Measurements from ENCODE around the gene QKI.

The QKI gene

DNA sequence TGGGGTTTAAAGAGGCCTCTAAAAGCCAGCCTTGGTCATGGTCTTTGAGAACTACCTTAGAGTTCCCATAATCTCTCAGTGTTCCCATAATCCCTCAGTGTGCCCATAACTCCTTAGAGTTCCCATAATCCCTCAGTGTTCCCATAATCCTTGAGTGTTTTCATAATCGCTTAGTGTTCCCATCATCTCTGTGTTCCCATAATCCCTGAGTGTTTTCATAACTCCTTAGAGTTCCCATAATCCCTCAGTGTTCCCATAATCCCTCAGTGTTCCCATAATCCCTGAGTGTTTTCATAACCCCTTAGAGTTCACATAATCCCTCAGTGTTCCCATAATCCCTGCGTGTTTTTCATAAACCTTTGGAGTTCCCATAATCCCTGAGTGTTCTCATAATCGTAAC lies 199.2 kb downstream of the QKI start:
- no peak for DNase-seq (ENCODE audit: low read depth, low spot score)

DNA sequence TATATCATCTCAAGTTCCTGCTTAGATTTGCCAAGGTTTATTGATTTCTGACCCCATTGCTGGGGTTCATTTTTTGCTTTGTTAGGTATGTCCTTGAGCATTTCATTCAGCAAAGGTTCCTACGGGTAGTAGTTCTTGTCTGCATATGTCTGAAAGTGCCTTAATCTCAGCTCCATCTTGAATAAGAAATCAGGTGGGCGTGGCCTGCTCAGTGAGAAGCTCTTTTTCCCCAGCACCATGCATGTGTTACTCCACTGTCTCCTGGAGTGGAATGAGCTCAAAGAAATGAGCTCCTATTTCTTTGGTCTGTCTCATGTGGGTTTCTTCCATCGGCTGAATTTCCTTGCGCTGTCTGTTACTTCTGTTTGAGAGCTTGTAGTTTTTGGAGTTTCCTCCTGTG lies 201.9 kb downstream of the QKI start:
- DNase-seq (ENCODE audit: low read depth, low spot score) = no peak

DNA sequence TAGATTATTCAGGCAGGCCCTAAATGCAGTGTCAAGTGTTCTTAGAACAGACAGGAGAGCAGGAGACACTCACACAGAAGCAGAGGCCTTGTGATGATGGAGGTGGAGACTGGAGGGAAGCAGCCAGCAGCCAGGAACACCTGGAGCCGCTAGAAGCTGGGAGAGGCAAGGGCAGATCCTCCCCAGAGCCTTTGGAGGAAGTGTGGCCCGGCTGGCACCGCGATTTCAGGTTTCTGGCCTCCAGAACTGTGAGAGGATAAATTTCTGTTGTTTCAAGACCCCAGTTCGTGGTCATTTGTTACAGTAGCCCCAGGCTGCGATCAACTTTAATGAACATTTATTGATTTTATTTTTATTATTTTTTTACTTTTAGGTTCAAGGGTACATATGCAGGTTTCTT lies 203.0 kb downstream of the QKI start:
- DNase-seq (ENCODE audit: low read depth, low spot score) = no peak

GRCh38 chr6:163620101-163620500 lies 205.6 kb downstream of the QKI start:
- no peak for DNase-seq (ENCODE audit: low read depth, low spot score)

GRCh38 chr6:163620670-163621330 lies 206.3 kb downstream of the QKI start:
- no peak for DNase-seq (ENCODE audit: low read depth, low spot score)

DNA sequence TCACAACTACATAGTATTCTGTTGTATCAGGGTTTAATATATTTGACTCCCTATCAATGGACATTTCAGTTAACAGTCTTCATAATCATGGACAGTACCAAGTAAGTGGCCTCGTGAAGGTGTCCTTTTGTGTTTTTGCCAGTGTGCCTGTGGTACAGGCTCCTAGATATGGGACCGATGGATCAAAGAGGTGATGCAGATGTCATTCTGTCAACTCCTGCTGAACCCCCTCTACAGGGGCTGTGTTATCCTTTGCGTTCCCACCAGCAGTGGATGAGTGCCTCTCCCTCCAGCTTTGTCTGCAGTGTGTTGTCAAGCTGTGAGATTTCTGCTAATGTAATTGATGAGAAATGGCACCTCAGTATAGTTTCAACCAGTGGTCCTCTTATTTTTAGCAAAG lies 210.7 kb downstream of the QKI start:
- DNase-seq (ENCODE audit: low read depth, low spot score) = no peak

DNA sequence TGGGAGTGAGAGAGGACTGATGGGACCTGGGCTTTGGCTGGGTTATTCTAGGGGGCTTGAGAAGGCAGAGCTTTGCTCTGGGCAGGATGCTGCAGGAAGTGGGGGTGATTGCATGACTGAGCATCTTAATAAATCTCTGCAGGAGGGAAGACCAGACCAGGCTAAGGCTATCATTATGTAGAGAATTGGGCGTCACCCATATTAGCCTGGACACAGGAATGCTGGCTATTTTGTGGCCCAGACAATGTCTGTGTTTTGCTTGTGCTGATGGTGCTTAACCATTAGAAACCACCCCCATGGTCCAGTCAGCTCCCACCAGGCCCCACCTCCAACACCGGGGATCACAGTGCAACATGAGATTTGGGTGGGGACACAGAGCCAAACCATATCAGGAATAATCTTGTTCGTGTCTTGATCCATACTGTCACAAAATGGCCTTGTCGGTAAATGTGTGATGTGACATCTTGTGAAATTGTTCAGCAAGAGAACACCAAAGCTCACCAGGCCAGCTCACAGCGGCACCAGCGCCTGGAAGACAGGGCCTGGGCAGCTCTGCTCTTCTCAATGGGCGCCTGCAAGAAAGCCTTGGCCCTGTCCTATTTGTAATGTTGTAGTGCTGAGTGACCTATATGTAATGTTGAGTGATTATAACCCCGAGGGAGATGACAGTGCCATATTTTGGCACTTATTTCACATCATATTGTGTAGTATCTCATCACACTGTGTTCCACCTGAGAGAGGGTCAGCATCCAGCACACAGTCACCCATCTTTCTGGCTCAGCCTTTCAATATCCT lies 211.8 kb downstream of the QKI start:
- DNase-seq (ENCODE audit: low read depth, low spot score) = no peak

- DNase-seq (ENCODE audit: low read depth, low spot score) = no peak
Measured at GRCh38 chr6:163627274-163628062, 212.9 kb downstream of the QKI start.

All from brain pericyte (primary cell).